Stomach (tissue), 4 donors: ENCODE data around the gene BNIP3.

ENCODE experiments used
- CTCF ChIP-seq, 7 experiments: fragments of 450-650 bp in 4 of 7; fragments of 200-600 bp in 3 of 7; sonication (generic) in 3 of 7; IDR thresholded peaks; one replicate each; pipeline ENCODE4 v1.5.1; 2016 to 2019; ENCODE audit warnings: antibody characterized with exemption in 7 of 7, control low read depth in 2 of 7, mild to moderate bottlenecking in 1 of 7
- EP300 ChIP-seq: sonication (generic); formaldehyde crosslinking; IDR thresholded peaks from one replicate; pipeline ENCODE4 v1.6.1; 2017; ENCODE audit warnings: antibody characterized with exemption
- POLR2A ChIP-seq, 4 donors: fragments of 450-650 bp; IDR thresholded peaks; one replicate each; pipeline ENCODE4 v1.6.1; 2016; ENCODE audit warnings: antibody characterized with exemption in 4 of 4, control low read depth in 2 of 4, mild to moderate bottlenecking in 1 of 4, moderate library complexity in 1 of 4
- POLR2AphosphoS5 ChIP-seq, 3 donors: sonication (generic); formaldehyde crosslinking; IDR thresholded peaks; one replicate each; pipeline ENCODE4 v1.6.1; 2016; ENCODE audit warnings: antibody characterized with exemption in 3 of 3

- TF ChIP-seq CTCF (IDR thresholded peaks at IDR 0.05) (no peak), EP300 (no peak), POLR2AphosphoS5 (IDR thresholded peaks at IDR 0.05) (no peak), POLR2A (IDR thresholded peaks at IDR 0.05) (no peak)
Measured at GRCh38 chr10:132005147-132005546, 23.4 kb upstream of the BNIP3 start.
